Left renal pelvis (tissue), 4 donors: ENCODE measurements around the gene SIAE. TPM values are rescaled to one million over a fixed set of nuclear protein-coding genes. Genes with fewer than 3 reads are reported as not detected.

Experiments used
- DNase-seq, 4 donors: peaks; one replicate each; pipeline ENCODE4 v3.0.0-alpha.2; 2013; ENCODE audit warnings: low read depth in 4 of 4, low spot score in 3 of 4
- polyA plus RNA-seq, 4 donors: library from polyadenylated mRNA; unstranded; fragments of 120-200 nt; gene quantifications; one replicate each; pipeline ENCODE4 v1.2.1, GENCODE V29; 2013; ENCODE audit not compliant: insufficient read length in 4 of 4

Gene SIAE
- polyA plus RNA-seq, 4 donors, result 6.0 to 32.9 (median 31.4) TPM

DNA sequence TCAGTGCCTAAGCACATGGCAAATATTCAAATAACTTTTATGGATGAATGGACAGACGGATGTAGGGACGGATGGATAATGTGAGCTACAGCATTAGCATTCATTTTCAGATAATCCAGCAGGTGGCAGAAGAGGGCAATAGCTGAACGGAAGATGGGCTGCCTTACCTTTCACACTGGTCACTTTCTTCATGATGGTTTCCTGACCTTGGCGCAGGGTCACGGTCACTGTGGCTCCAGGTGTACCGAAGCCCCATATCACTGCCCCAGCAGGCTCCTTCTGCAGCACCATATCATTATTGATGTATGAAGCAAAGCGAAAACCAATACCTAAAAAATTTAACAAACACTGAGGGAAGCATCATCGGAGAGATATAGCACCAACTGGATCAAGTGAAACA, 4.3 kb downstream of the SIAE start:
- DNase-seq, result no peak

DNA sequence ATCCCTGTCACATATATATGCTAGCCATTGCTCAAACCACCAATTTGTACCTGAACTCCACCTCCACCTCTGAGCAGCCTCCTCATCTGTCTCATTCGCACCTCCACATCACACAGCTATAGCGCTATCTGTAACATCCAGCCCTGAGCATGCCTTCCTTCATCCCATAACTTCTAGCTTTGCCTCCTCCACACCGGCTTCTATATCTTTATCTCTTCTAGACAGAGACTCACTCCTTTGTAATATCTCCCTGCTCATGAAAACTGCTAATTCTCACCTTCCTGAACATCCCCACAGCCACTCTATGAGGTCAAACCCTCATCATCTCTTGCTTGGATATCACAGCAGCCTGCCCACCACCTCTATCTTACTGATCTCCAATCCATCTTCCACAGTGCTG, 5.9 kb downstream of the SIAE start:
- DNase-seq, result no peak

DNA sequence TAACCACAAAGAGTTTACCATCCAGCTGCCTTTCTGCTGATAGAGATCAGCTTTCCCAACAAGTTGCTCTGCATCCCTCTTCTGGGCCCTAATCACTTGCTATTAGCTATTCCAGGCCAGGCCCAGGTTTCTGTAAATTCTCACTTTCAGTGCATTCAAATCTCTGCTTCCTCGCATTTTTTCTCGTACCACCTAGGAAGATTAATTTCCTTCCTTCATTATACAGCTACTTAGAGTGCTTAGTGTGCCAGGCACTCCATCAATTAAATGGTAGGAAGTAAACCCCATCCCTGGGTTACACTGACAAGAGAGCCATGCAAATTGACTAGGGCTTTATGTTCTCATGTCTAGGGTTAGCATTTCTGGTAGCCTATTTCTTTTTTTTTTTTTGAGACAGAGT, 9.7 kb downstream of the SIAE start:
- DNase-seq, result no peak

DNA sequence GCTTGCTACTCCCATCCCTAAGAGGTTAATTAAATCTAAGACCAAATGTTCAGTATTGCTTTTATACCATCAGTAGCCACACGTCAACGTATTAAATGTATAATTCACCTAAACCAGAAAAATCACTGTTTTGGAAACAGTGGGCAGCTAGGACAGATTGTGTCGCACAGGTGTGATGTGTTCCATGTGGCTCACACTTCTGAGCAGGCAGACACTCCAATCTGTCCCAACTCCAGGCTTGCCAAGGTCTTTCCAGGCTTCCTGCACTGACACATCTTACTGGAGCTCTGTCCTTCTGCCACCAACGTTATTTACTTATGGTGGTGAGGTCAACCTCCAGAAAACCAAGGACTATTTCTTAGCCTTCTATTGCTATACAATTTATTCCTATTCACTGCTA, 11.4 kb downstream of the SIAE start:
- DNase-seq, result no peak

DNA sequence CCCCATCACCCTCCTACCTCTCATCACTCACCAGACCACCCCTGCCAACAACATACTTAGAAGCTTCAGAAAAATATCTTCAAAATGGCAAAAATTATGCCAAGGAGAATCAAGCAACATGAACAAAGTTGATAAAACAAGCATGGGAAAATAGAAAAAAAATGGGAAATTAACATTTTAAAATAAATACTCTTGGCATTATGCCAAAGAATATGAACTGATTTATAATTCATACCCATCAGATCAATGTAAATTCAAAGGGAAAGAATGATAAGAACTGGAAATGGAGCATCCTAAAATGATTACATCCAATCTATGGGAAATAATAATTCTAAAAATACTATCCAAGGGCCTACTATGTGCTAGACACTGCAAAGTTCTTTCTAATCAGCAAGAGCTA, 12.0 kb downstream of the SIAE start:
- no peak for DNase-seq

DNA sequence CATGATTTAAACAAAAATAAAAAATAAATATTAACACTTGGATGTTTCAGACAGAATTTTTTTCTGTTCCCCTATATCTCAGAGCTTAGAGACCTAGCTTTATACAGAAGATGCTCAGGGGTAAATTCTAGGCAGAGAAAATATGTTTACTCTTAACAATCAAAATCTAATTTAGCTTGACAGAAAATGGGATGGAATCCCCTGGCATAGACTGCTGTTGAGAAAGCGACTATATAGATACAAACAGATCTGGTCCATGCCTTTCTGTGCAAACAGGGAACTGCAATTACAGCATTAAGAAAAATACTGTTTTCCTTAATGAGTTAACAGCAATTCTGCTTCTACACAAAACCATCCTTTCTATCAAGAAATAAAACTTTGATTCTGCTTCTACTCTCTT, 14.6 kb downstream of the SIAE start:
- no peak for DNase-seq

DNA sequence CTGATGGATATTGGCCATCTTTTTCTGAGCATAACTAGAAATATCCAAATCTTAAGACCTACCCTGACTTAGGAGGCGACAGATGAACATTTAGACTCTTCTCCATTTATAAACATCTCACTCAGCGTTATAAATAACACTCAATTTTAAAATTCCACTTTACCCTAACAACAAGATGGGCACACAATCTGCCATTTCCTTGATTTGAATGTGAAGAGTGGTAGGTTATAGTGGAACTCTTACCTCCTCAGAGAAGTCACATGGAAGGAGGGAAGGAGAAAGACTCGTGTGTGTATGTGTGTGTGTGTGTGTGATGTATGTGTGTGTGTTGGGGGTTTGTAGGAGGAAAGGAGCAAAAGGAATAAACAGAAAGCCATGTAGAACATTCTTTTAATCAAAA, 15.0 kb downstream of the SIAE start:
- DNase-seq, result no peak

DNA sequence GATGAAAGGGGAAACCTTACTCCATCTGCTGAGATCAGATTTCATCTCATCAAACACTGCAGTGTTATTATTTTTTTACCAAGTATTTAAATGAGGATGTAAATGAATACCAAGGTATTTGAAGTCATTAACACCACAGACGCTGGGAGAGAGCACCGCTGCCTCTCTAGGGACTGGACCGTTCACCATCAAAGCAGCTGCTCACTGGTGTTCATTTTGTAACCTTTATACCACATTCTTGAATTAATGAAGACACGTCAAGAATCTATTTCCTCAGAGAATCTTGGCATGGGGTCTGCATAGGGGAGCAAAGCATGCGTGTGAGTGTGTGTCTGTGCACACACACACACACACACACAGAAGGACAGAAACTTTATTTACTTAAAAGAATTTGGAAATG, 15.6 kb downstream of the SIAE start:
- no peak for DNase-seq

DNA sequence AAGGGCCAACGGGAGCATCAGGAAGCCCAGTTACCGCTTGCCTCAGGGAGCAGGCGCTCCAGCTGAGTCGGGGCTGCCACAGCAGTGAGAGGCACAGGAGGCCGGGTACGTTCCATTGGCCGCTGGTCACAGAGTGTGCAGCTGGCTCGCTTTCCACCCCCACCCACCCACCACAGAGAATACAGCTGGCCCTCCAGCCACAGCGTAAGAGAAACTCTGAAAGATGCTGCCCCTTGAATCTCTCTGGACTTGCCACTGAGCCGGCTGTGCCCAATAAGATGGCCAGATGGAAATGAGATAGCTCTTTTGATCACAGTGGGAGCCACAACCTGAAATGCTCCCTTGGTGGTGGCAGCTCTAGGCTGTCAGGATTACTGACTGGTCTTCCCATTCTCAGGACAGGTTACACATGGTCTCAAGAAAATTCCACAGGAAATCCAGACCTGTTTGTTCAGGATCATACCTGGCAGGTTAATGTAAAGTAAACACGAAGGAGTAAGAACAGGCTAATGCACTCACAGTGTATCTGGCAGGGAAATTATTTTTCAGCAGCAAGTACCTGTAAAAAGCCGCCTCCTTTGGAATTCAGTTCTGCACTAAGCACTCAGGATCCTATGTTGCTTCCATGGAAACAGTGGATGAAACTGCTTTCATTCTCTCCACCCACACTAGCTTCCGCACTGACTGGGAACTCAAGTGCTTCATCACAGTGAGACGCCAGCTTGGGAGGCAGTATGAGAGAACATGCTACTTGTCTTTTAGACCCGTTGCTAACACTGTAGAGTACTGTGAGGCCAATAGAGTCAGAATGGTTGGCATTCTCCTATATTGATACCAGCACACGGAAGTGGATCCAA, 16.5 kb downstream of the SIAE start:
- DNase-seq, result no peak

DNA sequence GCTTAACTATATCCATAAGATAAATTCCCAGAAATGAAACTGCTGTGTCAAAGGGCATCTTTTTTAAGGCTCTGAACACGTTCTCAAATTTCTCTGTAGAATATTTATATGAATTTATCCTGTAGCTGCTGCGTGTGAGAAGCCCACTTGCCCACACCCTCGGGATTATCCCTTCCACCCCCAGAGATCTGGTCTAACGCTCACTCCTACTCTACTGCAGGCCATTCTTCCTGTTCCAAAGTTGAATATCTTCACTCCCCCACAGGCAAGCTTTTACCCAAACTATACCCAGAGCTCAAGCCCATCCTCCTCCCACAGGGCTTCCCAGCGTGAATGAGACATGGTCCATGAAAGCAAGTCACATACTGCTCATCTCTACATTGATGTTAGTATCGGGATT, 24.9 kb downstream of the SIAE start:
- no peak for DNase-seq

DNA sequence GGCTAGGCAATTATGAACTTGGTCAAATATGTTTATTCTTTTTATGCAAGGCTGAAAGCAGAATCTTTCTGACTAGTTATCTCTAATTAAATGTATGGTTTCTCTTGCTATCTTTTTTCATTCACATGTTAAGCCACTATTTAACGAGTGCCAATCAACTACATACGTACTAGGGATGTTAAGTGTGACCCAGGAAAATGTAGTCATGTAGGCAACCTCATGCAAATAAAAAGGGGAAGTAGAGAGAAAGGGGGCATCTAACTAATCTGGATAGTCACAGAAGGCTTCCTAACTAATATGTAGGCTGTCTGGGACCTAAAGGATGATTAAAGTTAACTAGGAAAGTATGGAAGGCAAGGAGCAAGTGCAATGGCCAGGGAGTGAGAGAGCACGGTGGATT, 27.4 kb downstream of the SIAE start:
- DNase-seq, result no peak

DNA sequence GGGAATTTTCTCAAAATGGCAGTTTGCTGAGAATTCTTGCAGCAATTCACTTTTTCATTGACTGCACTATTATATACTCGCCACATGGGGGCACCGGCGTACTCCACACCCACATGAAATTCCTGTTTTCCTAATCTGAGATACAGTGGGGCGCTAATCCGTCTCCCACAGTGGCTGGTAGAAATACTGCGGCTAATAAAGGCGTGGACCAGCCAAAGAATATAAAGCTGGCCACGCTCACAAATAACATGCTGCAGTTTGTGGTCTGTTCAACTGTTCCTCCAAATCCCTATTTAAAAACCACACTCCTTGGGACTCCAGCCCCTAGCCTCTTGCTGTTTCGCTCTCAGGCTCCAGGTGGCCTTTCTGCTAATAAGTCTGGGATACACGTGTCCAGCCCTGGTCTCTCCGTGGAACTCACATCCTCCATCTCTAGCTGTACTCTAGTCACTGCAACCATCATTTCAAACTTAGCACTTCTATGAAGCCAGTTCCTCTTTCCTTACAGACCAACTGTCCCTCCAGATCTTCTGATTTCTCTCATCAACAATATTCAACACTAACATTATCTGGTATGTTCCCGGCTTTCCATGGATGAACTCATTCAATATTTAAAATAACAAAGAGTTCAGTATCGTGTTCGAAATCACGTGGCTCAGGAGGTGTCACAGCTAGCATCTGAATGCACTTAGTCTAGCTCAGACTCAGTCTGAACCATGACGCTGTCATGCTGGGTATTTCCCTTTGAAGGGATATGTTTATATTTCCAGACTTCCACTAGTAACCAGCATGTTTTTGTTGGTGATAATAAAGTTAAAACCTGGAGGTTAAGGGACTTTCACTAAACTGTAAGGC, 28.9 kb downstream of the SIAE start:
- DNase-seq, result no peak

DNA sequence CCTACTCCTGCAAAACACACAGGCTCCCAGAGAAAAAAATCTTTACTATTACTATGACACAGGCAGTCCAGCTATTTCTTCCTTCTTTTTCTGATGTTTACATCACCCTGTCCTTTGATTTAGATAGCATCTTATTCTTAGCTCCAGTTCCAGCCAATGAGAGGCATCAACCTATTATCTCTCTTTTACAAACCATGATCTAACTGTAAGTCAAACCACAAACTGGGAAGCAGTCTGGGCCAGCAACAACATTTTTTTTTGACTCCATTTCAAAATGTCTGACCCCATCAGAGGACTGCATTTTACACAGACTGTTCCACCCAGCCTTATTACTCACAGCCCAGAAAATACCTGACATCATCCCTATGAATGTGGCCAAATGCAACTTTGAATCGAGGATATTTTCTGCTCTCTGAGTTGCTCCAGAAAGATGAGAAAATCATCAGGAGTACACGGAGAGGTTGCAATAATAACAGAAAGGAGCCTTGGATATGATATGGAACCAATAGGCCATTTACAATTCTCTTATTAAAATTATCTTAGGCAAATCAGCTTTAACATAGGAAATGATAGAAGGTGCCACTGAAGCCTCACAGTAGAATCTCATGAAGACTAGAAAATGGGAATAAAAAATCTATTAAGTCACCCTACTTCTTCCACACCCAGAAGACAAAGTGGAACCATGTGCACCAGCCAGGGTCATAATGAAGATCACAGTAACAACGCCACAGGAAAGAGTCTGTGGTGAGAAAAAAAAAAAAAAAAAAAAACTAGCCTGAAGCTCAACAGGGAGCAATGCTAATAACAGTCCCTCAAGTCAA, 29.7 kb downstream of the SIAE start:
- DNase-seq, result no peak

DNA sequence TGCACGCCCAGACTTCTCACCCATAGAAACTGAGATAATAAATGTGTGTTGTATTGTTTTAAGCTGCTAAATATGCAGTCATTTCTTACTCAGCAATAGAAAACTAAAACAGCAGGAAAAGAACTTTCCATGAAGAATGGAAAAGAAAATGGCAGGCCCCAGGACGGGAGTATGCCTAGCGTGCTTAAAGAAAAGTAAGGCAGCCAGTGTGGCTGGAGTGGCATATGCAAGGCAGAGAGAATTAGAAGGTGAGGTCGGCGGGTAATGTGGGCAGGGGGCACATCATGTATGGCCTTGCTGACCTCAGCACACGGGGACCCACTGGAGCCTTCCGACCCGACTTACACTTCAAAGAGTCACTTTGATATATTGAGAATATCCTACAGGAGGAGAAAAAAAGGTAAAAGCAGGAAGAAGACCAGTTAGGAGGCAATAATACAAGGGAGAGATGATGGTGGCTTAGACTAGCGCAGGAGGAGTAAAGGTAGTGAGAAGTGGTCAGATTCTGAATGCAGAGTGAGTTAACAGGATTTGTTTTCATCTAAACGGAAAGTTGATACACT, 30.4 kb downstream of the SIAE start:
- no peak for DNase-seq

DNA sequence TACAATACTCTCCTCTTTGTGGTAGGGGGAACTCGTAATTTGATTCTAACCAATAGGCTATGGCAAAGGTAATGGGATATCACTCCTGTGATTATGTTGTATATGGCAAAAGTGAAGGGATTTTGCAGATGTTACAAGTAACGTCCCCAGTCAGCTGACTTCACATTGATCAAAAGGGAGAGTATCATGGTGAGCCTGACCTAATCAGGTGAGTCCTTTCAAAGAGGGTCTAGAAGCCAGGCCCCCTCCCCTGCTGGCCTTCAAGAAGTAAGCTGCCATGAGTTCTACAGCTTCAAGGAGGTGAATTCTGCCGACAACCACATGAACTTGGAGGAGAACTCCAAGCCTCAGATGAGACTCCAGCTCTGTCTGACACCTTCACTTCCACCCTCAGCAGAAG, 30.9 kb downstream of the SIAE start:
- DNase-seq, result no peak

DNA sequence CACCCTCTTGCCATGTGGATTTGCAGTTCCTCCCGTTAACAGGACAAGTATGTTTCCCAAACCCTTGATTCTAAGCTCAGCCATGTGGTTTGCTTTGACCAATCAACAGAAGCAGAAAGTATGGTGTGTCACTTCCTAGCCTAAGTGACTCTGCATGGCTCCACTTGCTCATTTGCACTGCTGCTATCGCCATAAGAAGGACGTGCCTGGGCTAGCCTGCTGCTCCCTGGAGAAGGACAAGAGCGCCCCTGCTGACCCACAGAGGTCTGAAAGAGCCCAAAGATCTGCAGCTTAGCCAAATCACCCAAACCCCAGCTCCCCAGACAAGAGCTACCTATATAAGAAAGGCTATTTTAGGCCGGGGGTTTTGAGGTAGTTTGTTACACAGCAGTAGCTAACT, 32.9 kb downstream of the SIAE start:
- no peak for DNase-seq

DNA sequence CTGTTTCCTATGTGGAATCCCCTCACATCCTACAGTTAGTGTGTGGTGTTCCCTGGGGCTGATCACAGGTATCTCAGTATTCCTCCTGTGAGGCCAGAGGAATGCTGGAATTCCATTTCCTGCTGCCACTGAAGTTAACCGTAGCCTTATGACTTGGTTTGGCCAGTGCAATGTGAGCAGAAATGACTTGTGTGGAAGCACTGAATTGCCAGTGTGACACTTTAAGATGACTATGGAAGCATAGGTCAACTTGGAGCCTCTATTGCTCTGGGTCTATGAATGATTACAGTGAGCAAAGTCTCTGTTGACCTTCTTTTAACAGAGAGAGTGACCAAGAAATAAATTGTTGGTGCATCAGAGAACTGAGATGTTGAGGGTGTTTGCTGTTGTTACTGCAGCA, 34.4 kb downstream of the SIAE start:
- DNase-seq, result no peak

DNA sequence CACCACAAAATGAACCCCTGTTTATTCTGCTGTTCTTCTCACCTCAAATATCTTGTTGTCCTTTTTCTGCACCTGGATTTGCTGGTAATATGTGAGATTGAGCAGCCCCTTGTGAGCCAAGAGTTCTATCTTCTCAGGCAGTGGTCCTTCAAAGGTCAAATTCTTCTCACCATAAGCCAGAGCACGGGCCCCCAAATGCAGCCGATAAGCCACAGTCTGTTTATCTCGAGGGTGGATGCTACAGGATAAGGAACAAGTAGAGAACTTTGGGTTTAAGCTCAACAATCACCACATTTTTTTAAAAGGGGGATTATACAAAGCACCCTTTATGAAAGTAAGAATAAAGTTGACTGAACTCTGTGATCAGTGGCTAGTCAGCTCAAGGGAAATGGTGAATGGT, 35.0 kb downstream of the SIAE start:
- DNase-seq, result no peak

DNA sequence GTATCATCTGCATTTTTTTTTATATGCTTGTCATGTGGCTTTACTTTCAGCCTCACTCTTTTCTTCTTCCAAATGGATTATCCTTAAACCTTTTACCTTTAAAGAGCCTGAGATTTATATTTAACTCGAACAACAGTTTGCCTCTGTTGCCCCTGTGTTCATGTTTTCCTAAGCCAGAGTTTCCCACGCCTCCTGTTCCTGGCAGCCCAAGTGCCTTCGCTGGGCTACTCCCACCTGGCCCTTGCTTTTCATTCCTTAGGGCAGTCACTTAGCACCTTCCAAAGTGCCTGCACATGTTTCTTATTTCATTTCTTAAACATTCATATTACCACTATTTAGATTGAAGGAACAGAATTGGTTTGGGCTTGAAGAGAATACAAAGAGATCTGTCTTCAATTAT, 37.6 kb downstream of the SIAE start:
- no peak for DNase-seq

DNA sequence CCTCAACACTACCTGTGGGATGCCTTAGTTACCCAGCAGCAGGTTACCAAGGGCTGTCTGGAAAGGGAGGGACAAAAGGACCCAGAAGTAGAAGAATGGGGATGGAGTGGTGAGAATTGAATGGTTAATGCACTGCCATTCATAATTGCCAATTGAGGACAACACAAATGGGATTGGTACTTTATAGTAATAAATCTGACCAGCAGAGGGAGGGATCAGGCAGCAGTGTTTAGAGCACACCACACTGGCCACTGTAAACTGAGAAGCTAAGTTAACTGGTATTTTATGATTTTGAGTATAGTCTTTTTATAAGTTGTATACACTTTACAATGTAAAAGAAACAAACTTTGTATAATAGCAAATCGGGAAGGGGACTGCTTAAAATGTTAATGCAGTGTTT, 40.2 kb downstream of the SIAE start:
- no peak for DNase-seq

DNA sequence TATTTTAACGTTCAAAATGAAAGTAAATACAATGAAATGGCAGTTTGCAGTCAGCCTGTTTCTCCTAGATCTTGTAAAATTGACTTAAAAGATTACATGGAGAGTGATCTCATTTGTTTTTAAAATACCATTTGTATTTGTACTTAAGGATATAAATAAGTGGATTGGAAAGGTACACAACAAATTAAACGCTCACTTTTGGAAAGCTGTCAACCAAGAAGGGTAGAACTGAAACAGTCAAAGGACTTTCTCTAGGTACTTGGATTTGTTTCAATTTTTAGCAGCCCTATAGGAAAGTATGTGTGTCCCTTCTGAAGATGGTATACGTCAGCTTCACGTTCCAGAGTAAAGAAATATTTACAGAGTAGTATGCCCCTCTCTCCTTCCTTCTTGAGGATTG, 43.6 kb downstream of the SIAE start:
- DNase-seq, result no peak
